Gastrocnemius medialis (tissue), 4 donors: ENCODE results near the gene STH.

Experiments used
- CTCF ChIP-seq, 5 experiments: fragments of 450-650 bp in 3 of 5; fragments of 200-600 bp in 2 of 5; sonication (generic) in 2 of 5; IDR thresholded peaks in 4 of 5; conservative IDR thresholded peaks in 1 of 5; 1 replicate in 4 of 5; 2 replicates in 1 of 5; pipeline ENCODE4 v1.5.1; 2016 to 2019; ENCODE audit warnings: antibody characterized with exemption in 5 of 5, mild to moderate bottlenecking in 3 of 5, moderate library complexity in 3 of 5
- POLR2A ChIP-seq, 2 donors: fragments of 450-650 bp; IDR thresholded peaks; one replicate each; pipeline ENCODE4 v1.6.1; 2017; ENCODE audit warnings: antibody characterized with exemption in 2 of 2, mild to moderate bottlenecking in 2 of 2, moderate library complexity in 2 of 2

- no peak for TF ChIP-seq CTCF (IDR thresholded peaks at IDR 0.05 in 4 of 5, conservative IDR thresholded peaks at IDR 0.05 in 1 of 5)
- no peak for TF ChIP-seq POLR2A (IDR thresholded peaks at IDR 0.05)
Observed at GRCh38 chr17:46013127-46013501, 14.1 kb downstream of the STH start.
